GM21825 (cell line): ENCODE measurements around the gene NT5C3B.
"Not testable (repeated sequence)": the region's sequence is repeated elsewhere in the genome, so short reads cannot be mapped to it uniquely, and the experiment has no call there.

Source experiments
- ATAC-seq: cut with Tn5 transposase; IDR thresholded peaks from one replicate; pipeline ENCODE4 v1.9.1; 2021; ENCODE audit warnings: mild to moderate bottlenecking, moderate library complexity; ENCODE audit not compliant: unreplicated experiment

Gene NT5C3B

DNA sequence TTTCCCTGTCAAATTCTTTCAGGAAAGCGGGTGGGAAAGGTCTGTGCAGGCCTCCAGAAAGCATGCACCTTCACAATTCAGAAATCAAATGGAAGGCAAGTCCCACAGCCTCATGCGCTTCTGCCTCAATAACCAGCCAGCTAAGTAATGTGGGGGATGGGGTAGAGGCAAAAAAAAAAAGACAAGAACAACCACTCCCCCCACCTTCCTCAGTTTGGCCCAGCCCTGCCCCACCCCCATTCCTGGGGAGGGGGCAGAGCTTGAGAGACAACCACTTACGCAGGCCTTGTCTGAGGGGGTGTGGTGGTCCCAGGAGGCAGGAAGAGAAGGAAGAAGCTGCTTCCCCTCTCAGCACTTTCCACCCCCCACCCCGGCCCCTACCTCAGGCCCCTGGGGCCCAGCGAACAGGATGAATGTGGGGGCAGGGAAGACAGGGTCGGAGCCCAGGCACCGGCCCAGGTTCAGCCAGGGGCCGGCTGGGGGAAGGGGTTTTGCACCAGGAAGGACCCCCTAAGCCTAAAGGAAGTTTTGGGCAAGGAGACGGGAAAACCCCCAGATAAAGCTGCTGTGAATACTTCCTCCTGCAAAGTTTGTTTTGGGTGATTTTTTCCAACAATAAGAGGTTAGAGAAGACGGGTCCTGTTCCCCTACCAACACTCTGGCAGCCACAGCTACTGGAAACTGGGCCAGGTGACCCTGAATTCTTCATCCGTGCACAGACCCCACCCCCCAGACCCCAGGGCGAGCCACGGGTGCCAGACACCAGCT lies 50.8 kb downstream of the NT5C3B start:
- no peak for ATAC-seq

DNA sequence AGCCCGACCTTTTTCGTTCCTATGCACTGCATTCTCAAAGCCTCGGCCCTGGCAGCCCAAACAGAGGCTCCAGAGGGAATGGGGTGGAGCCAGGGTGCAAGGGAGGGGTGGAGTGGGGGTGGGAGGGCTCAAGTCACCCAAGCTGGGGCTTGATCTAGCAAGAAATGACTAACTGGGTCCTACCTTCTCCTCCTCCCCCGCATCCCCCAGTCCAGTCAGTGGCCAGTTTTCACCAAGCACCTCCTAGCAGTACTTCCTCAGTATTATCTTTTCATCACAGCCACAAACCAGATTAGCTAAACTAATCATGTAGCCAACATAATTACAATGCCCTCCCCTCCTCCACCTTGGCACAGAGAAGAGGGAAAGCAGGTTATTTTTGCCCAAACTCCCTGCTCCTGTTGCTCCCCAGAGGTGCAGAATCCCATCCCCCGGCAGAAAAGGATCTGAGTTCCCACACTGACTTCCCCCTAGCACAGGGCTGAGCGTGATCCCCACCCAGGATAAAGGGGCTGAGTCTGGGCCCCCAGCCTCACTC lies 51.8 kb downstream of the NT5C3B start:
- ATAC-seq, result no peak

DNA sequence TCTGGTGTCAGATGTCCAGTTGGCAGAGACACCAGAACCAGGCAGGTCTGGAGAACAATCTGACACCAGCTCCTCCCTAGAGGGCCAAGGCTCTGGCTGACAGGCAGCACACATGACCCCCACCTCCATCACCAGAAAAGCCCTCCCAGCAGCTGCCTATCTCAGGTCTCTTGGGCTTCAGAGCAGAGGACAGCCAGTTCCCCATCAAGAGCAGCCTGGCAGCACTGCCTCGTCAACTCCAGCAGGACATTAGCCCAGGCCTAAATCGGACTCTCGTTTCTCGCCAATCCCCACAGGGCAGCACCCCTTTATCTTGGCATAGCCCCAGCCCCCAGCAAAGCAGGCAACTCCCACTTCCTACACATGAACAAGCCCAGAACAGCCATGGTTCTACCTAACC lies 53.9 kb downstream of the NT5C3B start:
- ATAC-seq, result no peak

DNA sequence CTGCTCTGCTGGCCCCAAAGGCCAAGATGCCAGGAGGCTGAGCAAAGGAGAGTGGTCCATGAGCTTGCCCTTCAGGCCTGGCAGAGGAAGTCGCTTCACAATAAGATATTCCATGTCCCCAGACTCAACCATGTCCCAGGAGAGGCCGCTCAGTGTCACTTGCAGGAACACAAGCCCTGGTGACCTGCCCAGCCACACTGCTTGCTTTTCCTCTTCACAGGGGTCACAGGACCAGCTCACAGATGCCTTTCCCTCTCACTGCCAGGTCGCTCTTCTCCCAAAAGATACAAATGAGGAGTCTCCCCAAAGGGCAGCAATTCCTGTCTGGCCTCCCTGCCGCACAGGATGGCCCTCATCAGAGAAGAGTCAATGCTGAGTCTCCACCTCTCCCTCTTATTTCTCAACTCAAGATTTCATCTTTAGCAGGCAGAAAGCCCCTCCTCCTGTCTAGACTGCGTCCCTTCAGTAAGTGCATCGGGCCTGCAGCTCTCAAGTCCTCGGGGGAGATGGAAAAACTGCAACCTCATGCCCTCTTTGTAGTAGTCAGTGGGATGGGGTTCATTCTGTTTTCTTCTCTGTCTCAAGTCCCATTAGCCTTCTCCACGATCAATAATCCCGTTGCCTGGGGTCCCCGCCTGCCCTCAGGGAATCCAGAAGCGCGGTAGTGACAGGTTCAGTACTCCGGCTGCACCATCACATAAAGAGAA lies 54.5 kb downstream of the NT5C3B start:
- ATAC-seq, result no peak

DNA sequence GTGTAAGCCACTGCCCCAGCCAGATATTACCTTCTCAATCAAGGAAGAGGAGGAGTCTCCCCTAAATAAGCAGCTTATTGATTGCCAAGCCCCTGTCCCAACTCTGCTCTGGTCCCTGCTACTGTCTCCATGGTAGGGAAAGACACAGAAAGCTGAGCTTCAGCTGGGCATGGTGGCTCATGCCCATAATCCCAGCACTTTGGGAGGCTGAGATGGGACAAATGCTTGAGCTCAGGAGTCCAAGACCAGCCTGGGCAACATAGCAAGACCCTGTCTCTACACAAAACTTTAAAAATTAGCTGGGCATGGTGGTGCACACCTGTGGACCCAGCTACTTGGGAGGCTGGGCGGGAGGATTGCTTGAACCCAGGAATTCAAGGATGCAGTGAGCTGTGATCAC lies 56.1 kb downstream of the NT5C3B start:
- ATAC-seq, result no peak

DNA sequence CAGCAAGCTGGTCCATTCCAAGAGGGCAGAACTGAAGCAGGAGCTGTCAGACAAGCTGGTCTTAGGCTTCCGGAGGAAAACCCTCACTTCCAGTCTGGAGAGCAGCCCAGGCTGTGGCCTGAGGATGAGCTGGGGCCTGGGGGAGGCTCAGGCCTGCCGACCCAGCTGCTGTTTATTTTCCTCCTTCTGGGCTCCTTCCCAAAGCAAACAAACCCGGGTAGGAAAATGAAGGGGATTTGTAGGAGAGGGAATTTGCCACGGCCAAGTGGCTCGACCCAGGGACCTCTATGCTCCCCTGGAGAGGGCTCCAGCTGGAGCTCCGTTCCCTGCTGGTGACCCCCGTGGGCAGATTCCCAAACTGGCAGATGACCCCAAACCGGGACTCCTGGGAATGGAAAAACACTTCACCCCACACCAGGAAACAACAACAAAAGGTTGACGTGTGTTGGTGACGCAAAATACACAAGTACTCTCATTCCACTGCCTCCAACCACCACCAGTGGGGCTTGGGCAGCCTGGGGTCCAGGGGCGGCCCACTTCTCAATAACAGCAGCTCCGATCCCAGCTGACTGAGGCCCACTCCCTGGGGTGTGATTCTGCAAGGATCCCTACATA lies 58.4 kb downstream of the NT5C3B start:
- no peak for ATAC-seq

DNA sequence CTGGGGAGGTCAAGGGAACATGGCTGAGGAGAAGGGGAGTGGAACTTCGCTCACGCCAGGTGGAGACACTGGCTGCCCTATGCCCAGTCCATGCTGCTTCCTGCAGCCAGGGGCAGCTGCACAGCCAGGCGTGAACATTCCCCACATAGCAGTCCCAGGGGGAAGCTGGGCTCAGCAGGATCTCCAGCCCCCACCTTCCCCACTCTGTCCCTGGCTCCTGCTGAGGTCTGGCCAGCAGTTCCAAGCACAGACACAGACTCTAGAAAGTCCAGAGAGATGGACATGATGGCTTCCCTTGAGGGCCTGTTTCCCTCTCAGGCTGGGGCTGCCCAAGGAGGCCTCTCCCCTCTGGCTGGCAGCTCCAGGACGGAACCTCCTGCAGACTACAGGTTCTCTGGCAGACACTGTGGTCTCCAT lies 58.9 kb downstream of the NT5C3B start:
- ATAC-seq, result no peak

DNA sequence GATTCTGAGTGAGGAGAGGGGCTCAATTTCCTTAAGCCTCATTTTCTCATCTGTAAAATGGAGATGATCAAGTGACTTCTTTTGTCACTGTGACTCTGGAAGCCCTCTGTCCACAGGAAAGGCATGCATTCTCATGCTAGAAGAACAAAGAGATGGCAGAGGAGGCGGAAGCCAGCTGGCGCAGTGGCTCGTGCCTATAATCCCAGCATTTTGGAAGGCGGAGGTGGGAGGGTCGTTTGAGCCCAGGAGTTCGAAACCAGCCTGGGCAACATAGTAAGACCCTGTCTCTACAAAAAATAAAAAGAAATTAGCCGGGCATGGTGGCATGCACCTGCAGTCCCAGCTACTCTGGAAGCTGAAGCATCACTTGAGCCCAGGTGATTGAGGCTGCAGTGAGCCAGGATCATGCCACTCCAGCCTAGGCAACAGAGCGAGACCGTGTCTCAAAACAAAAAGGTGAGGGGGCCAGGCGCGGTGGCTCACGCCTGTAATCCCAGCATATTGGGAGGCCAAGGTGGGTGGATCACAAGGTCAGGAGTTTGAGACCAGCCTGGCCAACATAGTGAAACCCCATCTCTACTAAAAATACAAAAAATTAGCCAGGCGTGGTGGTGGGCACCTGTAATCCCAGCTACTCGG lies 59.7 kb downstream of the NT5C3B start:
- not testable (repeated sequence) for ATAC-seq

DNA sequence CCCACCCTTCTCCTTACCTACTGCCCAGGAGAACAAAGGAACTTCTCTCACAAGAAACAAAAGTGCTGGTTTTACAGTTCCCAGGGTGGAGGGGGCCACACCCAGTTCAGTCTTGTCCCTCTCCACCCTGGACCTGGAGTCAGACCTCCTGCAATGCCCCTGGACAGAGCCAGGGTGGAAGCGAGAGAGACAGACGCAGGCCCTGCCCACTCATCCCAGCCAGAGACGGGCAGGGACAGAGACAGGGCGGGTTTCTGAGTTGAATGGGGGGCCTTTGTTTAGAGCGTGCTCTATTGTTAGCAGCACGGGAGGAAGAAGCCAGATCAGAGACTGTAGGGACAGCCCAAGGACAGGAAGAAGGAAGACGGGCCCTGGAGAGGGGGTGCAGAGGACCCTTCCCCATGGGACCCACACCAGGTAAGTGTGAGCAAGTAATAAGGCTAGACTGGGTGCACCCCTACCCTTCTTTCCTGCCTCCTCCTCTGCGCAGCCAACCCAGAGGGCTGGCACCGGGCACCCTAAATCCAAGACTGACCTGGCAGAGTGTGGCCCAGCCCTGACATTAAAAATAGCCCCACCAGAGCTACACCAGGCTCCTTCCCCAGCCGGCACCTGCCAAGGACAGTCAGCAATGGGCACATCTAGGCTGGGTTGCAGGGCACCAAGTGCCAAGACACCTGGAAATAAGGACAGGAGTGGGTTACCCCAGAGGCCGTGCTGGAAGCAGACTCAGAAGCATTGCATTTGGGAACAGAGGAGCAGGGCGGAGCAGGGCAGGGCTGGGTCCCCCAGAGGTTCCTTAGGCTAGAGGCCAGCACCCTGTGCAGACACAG lies 60.4 kb downstream of the NT5C3B start:
- ATAC-seq, result no peak
